ENCODE data around the gene GRP. TPM values are rescaled to one million over a fixed set of nuclear protein-coding genes. Genes with fewer than 3 reads are reported as not detected.

GRP gene
- total and polyA plus RNA-seq, 10 of the 15 experiments (the other 5 are each of a cell fraction or from before 2014, with no cell fraction given), result not detected

DNA sequence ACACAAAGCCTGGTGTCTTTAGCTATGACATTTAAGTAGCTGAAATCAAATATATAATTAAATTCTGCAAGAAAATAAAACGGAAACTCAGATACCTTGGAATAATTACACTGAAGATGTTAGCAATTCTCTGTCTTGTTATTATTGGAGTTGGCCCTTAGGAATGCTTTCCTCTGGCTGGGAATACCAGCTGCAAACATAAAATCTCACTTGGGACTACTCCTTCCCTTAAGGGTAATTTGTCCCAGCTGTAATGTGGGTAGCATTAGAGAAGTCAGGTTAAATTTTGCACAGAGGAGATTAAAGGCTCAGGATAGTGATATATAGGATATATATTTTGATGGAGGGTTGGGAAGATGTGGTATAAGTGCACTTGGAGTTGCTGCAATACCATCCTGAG, 37.3 kb upstream of the GRP start (continued):
- no peak for TF ChIP-seq BCL11A (IDR thresholded peaks at IDR 0.05; ENCODE audit: low read depth, low read length)

DNA sequence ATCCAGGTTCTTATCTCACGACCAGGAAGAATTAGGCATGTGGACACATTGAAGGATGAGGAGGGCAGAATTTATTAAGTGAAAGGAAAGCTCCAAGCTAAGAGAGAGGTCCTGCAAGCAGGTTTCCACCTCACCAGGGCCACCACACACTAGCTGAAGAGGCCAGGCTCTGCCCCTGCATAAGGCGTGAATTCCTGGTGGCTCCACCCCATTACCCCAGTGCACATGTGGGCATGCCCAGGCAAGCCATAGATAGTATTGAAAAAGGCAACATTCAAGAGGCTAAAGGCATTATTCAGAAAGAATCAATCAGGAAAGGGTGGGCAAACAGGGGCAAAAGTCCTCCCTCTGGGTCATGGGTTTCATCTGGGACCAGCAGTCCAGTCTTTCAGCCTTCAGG, 30.9 kb upstream of the GRP start:
- FAIRE-seq, result no peak
- Histone ChIP-seq H3K4me1 (ENCODE audit: control insufficient read depth, insufficient read depth, low read length) (no peaks in the 10 kb centered on the region), H3K9ac (ENCODE audit: control insufficient read depth, insufficient read depth, low read length) (no peak overlapping the region), H3K9me3 (replicated peaks; ENCODE audit: control insufficient read depth, insufficient read depth, low read length) (no peaks in the 10 kb centered on the region; the same call in 2 of the 3 replicates), H3K4me3 (no peak overlapping the region), H2AFZ (ENCODE audit: control insufficient read depth, low read depth, low read length) (no peak overlapping the region), H3K36me3 (ENCODE audit: control insufficient read depth in 2 of 2, insufficient read depth in 2 of 2, low read length in 1 of 2) (no peaks in the 10 kb centered on the region), H4K20me1 (ENCODE audit: control insufficient read depth, insufficient read depth) (no peaks in the 10 kb centered on the region), H3K4me2 (ENCODE audit: control insufficient read depth, insufficient read depth) (no peak overlapping the region), H3K27ac (ENCODE audit: control insufficient read depth, insufficient read depth) (no peak overlapping the region), H3K27me3 (replicated peaks in 1 of 2; ENCODE audit: control insufficient read depth in 2 of 2, insufficient read depth in 2 of 2, low read length in 1 of 2) (no peaks in the 10 kb centered on the region), H3K79me2 (ENCODE audit: control insufficient read depth, insufficient read depth, low read length) (no peaks in the 10 kb centered on the region)
- TF ChIP-seq, protein P1, sequence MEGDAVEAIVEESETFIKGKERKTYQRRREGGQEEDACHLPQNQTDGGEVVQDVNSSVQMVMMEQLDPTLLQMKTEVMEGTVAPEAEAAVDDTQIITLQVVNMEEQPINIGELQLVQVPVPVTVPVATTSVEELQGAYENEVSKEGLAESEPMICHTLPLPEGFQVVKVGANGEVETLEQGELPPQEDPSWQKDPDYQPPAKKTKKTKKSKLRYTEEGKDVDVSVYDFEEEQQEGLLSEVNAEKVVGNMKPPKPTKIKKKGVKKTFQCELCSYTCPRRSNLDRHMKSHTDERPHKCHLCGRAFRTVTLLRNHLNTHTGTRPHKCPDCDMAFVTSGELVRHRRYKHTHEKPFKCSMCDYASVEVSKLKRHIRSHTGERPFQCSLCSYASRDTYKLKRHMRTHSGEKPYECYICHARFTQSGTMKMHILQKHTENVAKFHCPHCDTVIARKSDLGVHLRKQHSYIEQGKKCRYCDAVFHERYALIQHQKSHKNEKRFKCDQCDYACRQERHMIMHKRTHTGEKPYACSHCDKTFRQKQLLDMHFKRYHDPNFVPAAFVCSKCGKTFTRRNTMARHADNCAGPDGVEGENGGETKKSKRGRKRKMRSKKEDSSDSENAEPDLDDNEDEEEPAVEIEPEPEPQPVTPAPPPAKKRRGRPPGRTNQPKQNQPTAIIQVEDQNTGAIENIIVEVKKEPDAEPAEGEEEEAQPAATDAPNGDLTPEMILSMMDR (IDR thresholded peaks at IDR 0.05 in 2 of 3, conservative IDR thresholded peaks at IDR 0.05 in 1 of 3; ENCODE audit: control insufficient read depth in 2 of 3, extremely low read depth in 1 of 3, insufficient read depth in 1 of 3, low read depth in 3 of 3, low read length in 3 of 3), result no peak
- TF ChIP-seq CEBPB (IDR thresholded peaks at IDR 0.05; ENCODE audit: borderline replicate concordance in 1 of 2, low read depth in 2 of 2, low read length in 2 of 2), result no peak
- no peak for TF ChIP-seq ZNF217 (IDR thresholded peaks at IDR 0.05)
- TF ChIP-seq ATF7 (IDR thresholded peaks at IDR 0.05; ENCODE audit: low read depth), result no peak
- no peak for TF ChIP-seq ZNF384 (IDR thresholded peaks at IDR 0.05; ENCODE audit: borderline replicate concordance, low read depth, low read length)
- TF ChIP-seq STAT1 (conservative IDR thresholded peaks at IDR 0.05), result no peak
- intact Hi-C loops (cut with micrococcal nuclease; ENCODE audit: unreplicated experiment), result no loop called here
- 42% methylated on average over 2 of the region's 2 CpGs for WGBS (ENCODE audit: insufficient coverage, insufficient replicate concordance, low lambda C conversion rate, missing lambda C conversion rate)
- no peak for ATAC-seq
- in situ Hi-C loops (cut with MboI), result no loop called here
- no TSS peak for BruUV-seq (replicated peaks)
- ChIA-PET CTCF (no interaction called here), SMC1A (ENCODE audit: uncharacterized antibody, unreplicated experiment) (no interaction called here), POLR2A (interaction anchor here (0.9 kb wide), 1 partner anchor 47 kb away, joined by 3 read pairs; no protein-coding TSS in a partner anchor), RAD21 (ENCODE audit: unreplicated experiment) (no interaction called here)
- DNase-seq (ENCODE audit: low read depth, low spot score), result no peak
